Tibial nerve (tissue), 4 donors: Measurements from ENCODE around the gene C4orf33. TPM values are rescaled to one million over a fixed set of nuclear protein-coding genes. Genes with fewer than 3 reads are reported as not detected.

Experiments
- DNase-seq, 2 donors: peaks; one replicate each; pipeline ENCODE4 v3.0.0-alpha.2; 2019; ENCODE audit warnings: low spot score in 2 of 2
- H3K27ac ChIP-seq, 4 donors: fragments of 200-600 bp; sonication (generic) in 3 of 4; one replicate each; pipeline ENCODE4 v1.5.1; 2017 to 2019; ENCODE audit warnings: mild to moderate bottlenecking in 1 of 4
- H3K27me3 ChIP-seq, 2 donors: fragments of 200-600 bp; sonication (generic) in 1 of 2; one replicate each; pipeline versions ENCODE4 v1.5.1 to v1.6.0; 2017 to 2019
- H3K36me3 ChIP-seq, 3 donors: fragments of 200-600 bp; sonication (generic); one replicate each; pipeline ENCODE4 v1.5.1; 2018 to 2019
- H3K4me1 ChIP-seq, 4 donors: fragments of 200-600 bp; sonication (generic) in 3 of 4; one replicate each; pipeline ENCODE4 v1.5.1; 2017 to 2019
- H3K4me3 ChIP-seq, 4 donors: fragments of 200-600 bp; sonication (generic) in 3 of 4; one replicate each; pipeline ENCODE4 v1.5.1; 2017 to 2019; ENCODE audit warnings: mild to moderate bottlenecking in 1 of 4, moderate library complexity in 1 of 4
- H3K9me3 ChIP-seq, 4 donors: fragments of 200-600 bp; sonication (generic) in 3 of 4; one replicate each; pipeline ENCODE4 v1.5.1; 2017 to 2019
- EP300 ChIP-seq, 2 donors: sonication (generic); formaldehyde crosslinking; IDR thresholded peaks; one replicate each; pipeline ENCODE4 v1.6.1; 2017; ENCODE audit warnings: antibody characterized with exemption in 2 of 2, mild to moderate bottlenecking in 1 of 2
- POLR2A ChIP-seq, 2 donors: fragments of 450-650 bp; IDR thresholded peaks; one replicate each; pipeline ENCODE4 v1.6.1; 2017; ENCODE audit warnings: antibody characterized with exemption in 2 of 2, mild to moderate bottlenecking in 2 of 2, moderate library complexity in 2 of 2
- WGBS, 2 donors: methylation state at CpG; one replicate each; pipeline ENCODE4 v1.1.5; 2018; 5-methylcytosine and 5-hydroxymethylcytosine counted together
- total RNA-seq, 4 donors: library from RNA; depleted of rRNA; stranded (reverse); fragments of >200 nt; gene quantifications; one replicate each; pipeline ENCODE4 v1.1.0, GENCODE V29; 2016
- TF ChIP-seq, protein P1 (sequence below), 5 experiments: fragments of 200-600 bp in 3 of 5; fragments of 450-650 bp in 2 of 5; sonication (generic) in 3 of 5; IDR thresholded peaks; one replicate each; pipeline ENCODE4 v1.5.1; 2016 to 2019; ENCODE audit warnings: antibody characterized with exemption in 5 of 5, mild to moderate bottlenecking in 3 of 5, moderate library complexity in 2 of 5

C4orf33 gene
- total RNA-seq, 4 donors from 2014 or later = 3.3 to 12.1 (median 8.1) TPM

DNA sequence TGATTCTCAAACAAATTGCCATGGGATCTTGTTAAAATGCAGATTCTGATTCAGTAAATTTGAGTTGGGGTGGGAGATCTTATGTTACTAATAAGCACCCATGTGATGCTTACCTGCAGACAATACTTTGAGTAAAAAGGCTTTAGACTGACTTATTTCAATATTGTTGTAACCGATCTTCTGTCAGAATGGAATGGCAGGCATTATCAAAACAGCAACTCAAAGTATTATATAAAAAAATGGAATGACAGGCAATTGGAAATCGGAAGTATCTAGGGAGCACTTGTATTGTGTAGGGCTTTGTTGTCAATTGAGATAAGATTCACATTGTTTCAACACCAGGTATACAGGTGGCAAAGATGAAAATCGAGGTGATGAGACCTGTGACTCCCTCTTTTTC lies 67.5 kb downstream of the C4orf33 start:
- H3K4me3 ChIP-seq = no peak overlapping the region
- no peak overlapping the region for H3K27ac ChIP-seq
- no peaks in the 10 kb centered on the region for H3K9me3 ChIP-seq
- DNase-seq = no peak
- TF ChIP-seq, protein P1, sequence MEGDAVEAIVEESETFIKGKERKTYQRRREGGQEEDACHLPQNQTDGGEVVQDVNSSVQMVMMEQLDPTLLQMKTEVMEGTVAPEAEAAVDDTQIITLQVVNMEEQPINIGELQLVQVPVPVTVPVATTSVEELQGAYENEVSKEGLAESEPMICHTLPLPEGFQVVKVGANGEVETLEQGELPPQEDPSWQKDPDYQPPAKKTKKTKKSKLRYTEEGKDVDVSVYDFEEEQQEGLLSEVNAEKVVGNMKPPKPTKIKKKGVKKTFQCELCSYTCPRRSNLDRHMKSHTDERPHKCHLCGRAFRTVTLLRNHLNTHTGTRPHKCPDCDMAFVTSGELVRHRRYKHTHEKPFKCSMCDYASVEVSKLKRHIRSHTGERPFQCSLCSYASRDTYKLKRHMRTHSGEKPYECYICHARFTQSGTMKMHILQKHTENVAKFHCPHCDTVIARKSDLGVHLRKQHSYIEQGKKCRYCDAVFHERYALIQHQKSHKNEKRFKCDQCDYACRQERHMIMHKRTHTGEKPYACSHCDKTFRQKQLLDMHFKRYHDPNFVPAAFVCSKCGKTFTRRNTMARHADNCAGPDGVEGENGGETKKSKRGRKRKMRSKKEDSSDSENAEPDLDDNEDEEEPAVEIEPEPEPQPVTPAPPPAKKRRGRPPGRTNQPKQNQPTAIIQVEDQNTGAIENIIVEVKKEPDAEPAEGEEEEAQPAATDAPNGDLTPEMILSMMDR (IDR thresholded peaks at IDR 0.05) = no peak
- TF ChIP-seq EP300 (IDR thresholded peaks at IDR 0.05) = no peak
- no peak for TF ChIP-seq POLR2A (IDR thresholded peaks at IDR 0.05)
- no peaks in the 10 kb centered on the region for H3K36me3 ChIP-seq
- H3K4me1 ChIP-seq = no peaks in the 10 kb centered on the region
- H3K27me3 ChIP-seq = no peaks in the 10 kb centered on the region
- WGBS, 2 donors = 81% methylated on average over 3 of the region's 3 CpGs

DNA sequence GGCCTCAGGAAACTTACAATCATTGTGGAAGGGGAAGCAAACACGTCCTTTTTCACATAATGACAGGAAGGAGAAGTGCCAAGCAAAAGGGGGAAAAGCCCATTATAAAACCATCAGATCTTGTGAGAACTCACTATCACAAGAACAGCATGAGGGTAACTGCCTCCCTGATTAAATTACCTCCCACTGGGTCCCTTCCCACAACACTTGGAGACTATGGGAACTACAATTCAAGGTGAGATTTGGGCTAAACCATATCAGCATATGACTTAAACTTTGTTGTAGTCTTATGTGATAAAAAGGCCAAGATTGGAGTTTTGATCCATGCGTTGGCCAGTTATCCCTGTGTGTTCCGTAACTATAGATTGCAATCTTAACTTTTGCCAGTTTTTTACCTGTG lies 68.3 kb downstream of the C4orf33 start:
- Histone ChIP-seq H3K36me3 (no peaks in the 10 kb centered on the region), H3K4me3 (no peak overlapping the region), H3K4me1 (no peaks in the 10 kb centered on the region), H3K27ac (no peak overlapping the region), H3K27me3 (no peaks in the 10 kb centered on the region), H3K9me3 (no peaks in the 10 kb centered on the region)
- WGBS, 2 donors = 68 to 70% methylated on average over 3 of the region's 3 CpGs
- DNase-seq = no peak
- TF ChIP-seq, protein P1 (IDR thresholded peaks at IDR 0.05) = no peak
- TF ChIP-seq EP300 (IDR thresholded peaks at IDR 0.05) = no peak
- no peak for TF ChIP-seq POLR2A (IDR thresholded peaks at IDR 0.05)

Other genes with a start within 250 kb of the C4orf33 start
- gene SCLT1, start 2.6 kb upstream of the C4orf33 start, total RNA-seq = 10 to 100 TPM in 3 of 4 donors, 1 to 10 TPM in 1; 9.2 to 28.8 (median 18.6) TPM